GM21381 (cell line): ENCODE data around the gene GRK2.
"Not testable (repeated sequence)": the region's sequence is repeated elsewhere in the genome, so short reads cannot be mapped to it uniquely, and the experiment has no call there.

Experiments
- ATAC-seq: cut with Tn5 transposase; IDR thresholded peaks from one replicate; pipeline ENCODE4 v1.9.1; 2021; ENCODE audit warnings: mild to moderate bottlenecking, moderate library complexity; ENCODE audit not compliant: unreplicated experiment

Gene GRK2

DNA sequence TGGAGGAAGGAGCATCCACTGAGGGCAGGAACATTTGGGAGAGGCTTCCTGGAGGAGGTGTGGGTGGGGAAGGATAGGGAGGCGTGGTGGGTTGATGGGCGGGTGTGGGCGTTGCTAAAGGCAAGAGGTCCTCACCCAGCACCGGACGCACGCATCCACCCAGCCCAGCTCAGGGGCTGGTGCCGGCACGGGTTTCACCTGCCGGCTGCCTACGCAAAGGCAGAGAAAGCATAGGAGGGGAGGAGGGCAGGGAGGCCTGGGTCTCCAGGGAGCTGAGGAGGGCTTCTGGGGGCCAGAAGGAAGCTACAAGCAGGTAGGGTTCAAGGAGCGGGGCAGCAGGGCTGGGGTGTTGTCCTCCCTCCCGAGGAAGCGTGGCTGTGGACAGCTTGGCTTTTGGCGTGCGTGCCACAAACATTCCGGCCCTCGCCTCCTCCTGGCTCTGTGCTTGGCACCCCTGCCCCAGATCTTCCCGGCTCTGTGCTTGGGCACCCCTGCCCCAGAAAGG, 44.8 kb downstream of the GRK2 start:
- ATAC-seq, result no peak

DNA sequence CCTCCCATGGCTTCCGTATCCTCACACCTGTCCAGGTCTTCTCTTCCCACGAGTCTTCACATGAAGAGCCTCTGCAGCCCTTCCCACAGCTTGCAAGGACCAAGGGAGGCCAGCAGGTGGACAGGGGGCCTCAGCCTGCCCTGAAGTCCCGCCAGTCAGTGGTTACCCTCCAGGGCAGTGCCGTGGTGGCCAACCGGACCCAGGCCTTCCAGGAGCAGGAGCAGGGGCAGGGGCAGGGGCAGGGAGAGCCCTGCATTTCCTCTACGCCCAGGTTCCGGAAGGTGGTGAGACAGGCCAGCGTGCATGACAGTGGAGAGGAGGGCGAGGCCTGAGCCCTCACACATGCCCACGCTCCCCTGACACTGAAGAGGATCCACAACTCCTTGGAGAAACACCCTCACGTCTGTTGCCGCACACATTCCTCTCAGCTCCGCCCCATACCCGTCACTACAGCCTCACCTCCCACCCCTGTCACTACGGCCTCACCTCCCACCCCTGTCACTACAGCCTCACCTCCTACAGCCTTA, 45.3 kb downstream of the GRK2 start:
- ATAC-seq, result no peak

DNA sequence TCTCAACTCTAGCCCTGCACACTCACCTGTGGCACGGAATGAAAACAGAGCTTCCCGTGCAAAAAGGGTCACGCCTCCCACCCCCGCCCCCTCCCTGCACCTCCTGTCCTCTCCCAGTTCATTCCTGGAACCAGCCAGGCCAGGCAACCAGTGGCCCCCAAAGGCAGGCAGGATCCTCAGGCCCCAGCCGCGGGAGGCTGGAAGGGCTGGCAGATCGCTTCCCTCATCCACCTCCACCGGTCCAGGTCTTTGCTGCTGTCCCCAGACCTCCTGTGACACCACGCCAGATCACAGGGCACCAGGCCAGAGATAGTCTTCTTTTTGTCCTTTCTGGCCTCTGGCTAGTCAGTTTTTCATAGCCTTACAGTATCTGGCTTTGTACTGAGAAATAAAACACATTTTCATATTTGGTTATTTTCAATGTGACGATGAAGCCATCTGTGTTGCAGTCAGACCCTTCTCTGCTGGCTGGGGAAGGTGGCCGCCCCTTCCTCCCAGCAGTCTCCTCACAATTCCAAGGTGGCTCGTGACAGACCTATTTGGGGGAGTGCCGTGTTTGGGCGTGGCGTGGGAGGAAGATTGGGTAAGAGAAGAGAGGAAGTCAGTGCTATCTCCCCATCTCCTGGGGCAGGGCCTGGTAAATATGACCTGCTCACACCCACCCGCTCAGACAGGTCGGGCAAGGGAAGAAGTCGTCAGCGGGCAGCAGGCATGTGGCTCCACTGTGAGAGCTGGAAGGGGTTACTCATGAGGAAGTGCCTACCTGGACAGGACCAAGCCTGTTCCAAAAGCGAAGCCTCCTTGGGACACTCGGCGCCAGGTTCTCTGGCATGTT, 46.1 kb downstream of the GRK2 start:
- no peak for ATAC-seq

DNA sequence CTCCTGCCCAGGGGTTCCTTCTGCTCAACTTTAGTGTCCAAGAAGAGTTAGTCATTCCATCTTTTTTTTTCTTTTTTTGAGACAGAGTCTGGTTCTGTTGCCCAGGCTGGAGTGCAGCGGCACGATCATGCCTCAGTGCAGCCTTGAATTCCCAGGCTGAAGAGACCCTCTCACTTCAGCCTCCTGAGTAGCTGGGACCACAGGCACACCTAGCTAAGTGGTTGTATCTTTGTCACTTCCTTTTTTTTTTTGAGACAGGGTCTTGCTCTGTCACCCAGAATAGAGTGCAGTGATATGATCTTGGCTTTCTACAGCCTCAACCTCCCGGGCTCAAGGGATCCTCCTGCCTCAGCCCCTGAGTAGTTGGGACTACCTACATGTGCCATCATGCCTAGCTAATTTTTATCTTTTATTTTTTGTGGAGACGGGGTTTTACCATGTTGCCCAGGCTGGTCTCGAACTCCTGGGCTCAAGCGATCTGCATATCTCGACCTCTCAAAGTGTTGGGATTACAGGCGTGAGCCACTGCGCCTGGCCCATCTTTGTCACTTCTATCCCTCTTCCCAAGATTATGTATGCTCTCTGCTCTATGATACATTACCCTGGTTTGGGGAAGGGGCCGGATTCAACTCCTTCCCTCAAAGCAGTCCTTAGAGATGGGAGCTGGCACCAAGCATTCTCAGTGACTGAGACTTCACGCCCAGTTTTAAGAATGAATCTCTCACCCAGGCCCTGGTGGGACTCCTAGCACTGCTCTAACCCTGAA, 47.0 kb downstream of the GRK2 start:
- no peak for ATAC-seq

DNA sequence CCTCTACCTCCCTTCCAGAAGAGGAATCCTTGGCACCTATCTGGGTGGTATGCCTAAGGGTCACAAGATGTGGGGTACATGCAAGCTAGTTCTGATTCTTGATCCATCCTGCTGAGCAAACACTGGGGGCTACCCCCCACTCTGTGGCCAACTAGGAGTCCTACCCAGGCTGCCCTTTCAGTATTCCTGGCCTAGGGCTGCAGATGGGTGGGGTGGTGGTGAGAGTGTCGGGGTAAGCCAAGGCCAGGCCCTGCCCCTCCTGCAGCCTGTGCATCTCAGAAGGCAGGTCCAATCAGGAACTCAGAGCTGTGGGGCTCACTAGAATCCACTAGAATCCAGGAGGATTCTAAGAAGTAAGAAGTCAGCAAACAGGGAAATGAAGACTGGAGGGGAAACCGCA, 47.9 kb downstream of the GRK2 start:
- no peak for ATAC-seq

DNA sequence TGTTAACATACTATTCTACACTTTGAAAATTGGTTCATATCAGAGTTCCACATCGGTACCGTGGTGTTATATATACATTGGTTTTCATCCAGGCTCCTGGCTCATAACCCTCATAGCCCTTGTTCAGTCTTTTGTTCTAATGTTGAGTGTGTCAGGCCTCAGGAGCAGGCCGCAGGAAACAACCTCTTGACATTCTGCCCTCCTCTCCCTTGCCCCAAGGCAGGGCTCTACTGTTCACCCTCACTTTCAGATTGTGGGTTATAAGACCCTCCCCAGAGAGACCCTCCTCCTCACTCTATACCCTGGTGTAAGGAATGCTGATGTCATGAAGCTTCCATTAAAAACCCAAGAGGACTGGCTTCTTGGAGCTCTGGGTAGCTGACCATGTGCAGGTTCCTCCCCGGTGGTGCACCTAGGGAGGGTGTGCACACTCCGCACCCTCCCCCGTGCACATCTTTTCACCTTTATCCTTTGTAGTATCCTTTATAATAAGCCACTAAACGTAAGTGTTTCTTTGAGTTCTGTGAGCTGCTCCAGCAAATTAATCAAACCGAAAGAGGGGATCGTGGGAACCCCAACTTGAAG, 49.1 kb downstream of the GRK2 start:
- ATAC-seq, result no peak

DNA sequence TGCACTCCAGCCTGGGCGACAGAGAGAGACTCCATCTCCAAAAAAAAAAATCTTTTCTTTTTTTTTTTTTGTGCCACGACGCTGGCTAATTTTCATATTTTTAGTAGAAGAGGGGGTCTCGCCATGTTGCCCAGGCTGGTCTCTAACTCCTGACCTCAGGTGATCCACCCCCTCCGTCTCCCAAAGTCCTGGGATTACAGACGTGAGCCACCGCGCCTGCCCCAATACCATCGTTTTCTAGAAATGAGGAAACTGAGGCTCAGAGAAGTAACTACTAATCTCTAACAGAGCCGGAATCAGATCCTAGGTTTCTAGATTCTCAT, 50.6 kb downstream of the GRK2 start:
- ATAC-seq, result no peak

DNA sequence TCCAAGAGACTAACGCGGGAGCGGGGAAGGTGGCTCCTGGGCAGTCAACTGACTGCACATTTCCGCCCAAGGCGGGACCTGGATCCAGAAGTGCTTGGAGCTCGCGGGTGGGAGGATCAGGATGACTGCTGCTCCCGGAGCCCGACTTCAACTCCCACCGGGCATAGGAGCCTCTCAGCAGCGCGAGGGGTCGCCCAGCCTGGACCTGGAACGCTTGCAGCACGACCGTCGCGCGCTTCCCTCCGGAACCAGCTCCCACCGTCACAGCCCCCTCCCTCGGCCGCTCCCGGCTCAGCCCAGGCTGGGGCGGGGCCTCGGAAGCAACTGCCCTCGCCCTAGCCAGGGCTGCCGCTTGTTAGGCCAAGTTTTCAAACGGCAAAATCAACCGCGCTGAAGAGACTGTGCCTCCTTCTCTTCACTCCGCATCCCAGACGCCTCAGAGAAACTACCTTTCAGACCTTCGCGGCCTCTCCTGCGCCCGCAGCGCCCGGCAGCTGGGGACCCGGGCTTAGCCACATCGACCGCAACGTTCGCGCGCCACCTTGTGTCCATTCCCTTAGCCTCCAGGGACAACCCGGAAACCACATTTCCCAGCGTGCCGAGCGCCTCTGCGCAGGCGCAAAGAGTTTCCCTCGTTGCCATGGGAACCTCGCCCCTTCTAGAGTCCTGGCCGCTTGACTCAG, 51.1 kb downstream of the GRK2 start:
- peak; percentile 80 for ATAC-seq

DNA sequence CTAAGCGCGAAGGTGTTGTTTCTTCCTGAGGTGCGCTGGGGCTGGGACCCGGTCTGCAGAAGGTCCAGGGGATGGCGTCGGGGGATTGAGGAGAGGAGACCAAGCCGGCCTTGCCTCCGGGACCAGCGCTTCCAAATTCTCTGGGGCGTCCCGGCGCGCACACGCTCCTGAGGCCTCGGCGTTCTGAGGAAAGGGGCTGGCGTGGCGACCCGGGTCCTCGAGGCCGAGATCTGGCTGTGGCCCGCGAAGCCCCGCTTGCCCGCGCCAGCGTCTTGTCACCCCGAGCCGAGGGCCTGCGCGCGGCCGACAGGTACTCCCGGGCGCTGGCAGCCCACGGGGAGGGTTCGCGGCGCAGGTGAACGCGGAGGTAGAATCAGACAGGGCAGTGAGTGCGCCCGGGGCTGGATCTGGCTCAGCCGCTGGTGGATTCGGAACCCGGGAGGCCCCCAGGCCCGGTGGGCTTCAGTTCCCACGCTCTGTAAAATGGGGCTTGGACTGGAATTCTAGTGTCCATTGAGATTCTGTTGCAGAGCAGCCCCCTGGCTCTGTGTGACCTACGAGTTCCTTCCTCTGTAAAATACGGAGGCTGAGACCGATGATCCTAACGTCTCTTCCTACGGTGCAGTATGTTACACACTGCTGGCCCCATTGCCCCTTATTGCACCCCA, 51.7 kb downstream of the GRK2 start:
- ATAC-seq, result peak; percentile 9

DNA sequence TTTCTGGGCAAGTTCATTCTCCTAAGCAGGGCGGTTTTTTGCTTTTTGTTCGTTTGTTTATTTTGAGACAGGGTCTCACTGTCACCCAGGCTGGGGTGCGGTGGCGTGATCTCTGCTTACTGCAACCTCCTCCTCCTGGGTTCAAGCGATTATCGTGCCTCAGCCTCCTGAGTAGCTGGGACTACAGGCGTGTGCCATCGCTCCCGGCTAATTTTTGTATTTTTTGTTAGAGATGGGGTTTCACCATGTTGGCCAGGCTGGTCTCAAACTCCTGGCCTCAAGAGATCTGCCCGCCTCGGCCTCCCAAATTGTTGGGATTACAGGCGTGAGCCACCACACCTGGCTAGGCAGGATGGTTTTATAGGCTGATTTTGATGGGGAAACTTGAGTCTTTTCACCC, 52.6 kb downstream of the GRK2 start:
- ATAC-seq, result not testable (repeated sequence)

DNA sequence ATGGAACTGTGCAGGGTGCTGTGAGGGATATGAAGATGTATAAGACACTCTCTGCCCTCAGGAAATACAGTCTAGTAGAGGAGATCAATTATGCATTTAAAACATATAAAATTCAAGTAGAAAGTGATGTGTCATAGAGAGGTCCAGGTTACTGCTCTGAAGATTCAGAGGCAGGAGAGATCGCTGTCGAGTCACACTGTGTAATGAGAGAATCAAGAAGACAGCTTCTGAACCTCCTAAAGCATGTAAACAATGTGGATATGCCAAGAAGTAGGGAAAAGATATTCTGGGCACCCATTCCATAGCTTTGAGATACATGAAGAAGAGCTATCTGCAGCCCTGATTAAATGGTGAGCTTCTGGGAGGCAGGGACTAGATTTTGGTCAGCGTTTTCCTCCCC, 53.7 kb downstream of the GRK2 start:
- no peak for ATAC-seq

DNA sequence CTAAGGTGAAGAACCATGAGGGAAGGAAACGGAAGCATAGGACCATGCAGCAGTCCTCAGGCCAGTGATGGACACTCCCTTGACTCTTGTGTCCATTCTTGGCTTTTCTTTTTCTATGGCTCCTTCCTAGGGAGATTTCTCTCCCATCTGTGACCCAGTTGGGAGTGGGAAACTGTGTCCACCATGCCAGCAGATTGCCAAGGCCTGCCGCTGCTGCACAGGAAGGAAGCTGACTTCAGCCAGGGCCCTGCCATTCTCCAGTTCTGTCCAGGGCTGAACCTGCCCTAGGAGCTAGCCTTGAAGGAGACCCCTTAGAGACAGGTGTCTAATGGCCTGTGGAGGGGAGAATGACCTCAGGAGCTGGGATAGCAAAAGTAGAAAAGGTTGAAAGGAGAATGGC, 54.4 kb downstream of the GRK2 start:
- no peak for ATAC-seq

DNA sequence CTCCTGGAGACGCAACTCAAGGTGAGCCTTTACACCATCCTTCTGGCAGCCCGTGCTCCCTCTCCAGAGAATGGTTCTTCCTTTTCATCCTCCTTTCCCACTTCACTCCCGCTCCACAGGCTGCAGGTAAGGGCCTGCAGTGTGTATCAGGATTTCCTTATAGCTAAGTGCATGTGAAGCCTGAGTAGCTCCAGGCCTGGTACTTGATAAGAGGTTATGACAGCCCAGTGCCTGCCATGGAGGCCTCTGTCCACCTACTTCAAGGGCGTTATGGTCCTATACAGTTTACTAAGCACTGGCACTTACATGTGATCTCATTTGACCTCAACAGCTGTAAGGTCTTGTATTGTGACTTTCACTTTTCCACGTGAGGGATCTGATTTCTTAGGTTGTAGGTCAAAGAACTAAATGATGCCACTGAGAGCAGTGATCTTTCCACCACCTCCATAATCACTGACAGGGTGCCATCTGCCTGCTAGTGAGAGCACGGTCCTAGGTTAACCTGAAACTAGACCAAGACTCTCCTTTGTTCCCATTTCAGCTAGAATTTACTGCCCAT, 55.1 kb downstream of the GRK2 start:
- ATAC-seq, result no peak

DNA sequence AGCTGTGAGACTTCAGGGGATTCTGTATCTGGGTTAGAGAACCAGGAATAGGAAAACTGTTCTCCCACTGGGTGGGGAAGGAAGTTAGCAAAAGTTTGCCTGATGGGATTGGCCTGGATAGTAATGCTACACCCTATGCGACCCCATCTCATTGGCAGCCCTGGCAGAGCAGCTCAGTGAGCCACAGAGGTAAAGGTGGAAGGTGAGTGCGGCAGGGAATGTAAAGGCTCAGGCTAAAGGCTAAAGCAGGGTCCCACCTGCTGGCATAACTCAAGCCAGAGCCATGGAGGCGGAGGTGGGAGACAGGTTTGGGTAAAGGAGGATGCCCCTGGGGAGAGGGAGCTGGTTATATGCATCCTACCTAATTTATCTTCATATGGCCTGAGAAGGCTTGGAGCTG, 55.8 kb downstream of the GRK2 start:
- no peak for ATAC-seq

DNA sequence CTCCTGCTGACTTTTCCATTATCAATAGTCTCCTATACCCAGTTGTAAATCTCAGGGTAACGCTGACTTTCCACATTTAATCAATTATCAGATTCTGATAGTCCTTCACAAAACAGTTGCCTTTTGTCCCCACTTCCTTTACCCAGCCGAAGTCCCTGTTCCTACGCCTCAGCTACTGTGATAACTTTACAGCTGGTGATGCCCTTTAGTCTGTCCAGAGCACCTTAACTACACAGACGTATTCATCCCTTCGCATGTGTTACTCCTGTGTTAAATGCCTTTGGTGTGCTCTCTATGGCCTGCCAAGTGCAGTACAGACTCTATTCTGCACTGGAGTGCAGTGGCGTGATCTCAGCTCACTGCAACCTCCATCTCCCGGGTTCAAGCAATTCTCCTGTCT, 57.3 kb downstream of the GRK2 start:
- ATAC-seq, result no peak

DNA sequence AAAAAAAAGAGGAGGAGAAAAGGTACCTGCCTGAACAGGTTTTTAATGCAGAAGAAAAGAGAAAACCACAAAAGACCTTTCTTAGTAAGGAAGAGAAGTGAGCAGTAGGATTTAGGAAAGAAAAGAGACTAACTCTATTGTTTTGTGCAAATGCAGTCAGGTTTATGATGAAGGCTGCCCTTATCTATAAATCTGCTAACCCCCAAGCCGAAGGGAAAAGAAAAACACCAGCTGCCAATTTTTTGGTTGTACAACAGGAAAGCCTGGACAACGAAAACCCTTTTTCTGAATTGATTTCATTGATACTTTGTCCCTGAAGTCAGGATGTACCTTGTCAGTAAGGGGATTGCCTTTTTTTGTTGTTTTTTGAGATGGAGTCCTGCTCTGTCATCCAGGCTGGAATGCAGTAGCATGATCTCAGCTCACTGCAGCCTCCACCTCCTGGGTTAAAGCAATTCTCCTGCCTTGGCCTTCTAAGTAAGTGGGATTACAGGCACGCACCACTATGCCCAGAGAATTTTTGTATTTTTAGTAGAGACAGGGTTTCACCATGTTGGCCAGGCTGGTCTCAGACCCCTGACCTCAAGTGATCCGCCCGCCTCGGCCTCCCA, 65.9 kb downstream of the GRK2 start:
- ATAC-seq, result no peak
